B cell (primary cell): ENCODE data around the gene ZBTB8A. TPM values are rescaled to one million over a fixed set of nuclear protein-coding genes. Genes with fewer than 3 reads are reported as not detected.
"Not testable (repeated sequence)": the region's sequence is repeated elsewhere in the genome, so short reads cannot be mapped to it uniquely, and the experiment has no call there.

Source experiments
- ATAC-seq: fragments of 200-7000 bp; cut with Tn5 transposase; one replicate; pipeline ENCODE4 v1.10.0; 2021; ENCODE audit warnings: low read depth, mild to moderate bottlenecking, moderate number of reproducible peaks, moderate library complexity
- CTCF ChIA-PET: fragments of 350-600 bp; sonication (Branson Sonifier 250); formaldehyde crosslinking; loops from one replicate; lab custom pipeline; 2021; ENCODE audit warnings: antibody characterized with exemption, inconsistent platforms; lab: Charles Lee
- POLR2A ChIA-PET: fragments of 350-600 bp; sonication (Branson Sonifier 250); formaldehyde crosslinking; loops from one replicate; lab custom pipeline; 2021; ENCODE audit warnings: antibody characterized with exemption; lab: Charles Lee
- DNase-seq: peaks from one replicate; pipeline ENCODE4 v3.0.0; 2013
- H2AFZ ChIP-seq: 2 replicates; pipeline ENCODE4 v1.6.1; 2012; ENCODE audit warnings: mild to moderate bottlenecking, low read depth, low read length; ENCODE audit not compliant: insufficient read depth, poor library complexity, severe bottlenecking
- H3K27ac ChIP-seq, 2 donors: 1 replicate in 1 of 2; 2 replicates in 1 of 2; pipeline ENCODE4 v1.5.1; 2012 to 2013; ENCODE audit warnings: low read length in 2 of 2, mild to moderate bottlenecking in 2 of 2, moderate library complexity in 1 of 2
- H3K27me3 ChIP-seq, 4 experiments: fragments of 200-600 bp in 1 of 4; sonication (generic) in 1 of 4; replicated peaks in 1 of 4; 1 replicate in 2 of 4; 2 replicates in 2 of 4; pipeline versions ENCODE4 v1.6.1 to v1.7.0; 2013 to 2016; ENCODE audit warnings: low read length in 3 of 4, mild to moderate bottlenecking in 2 of 4, mixed read lengths in 1 of 4, moderate library complexity in 1 of 4; ENCODE audit not compliant: insufficient read depth in 4 of 4, control insufficient read depth in 3 of 4; ENCODE audit errors: control extremely low read depth in 1 of 4
- H3K36me3 ChIP-seq, 2 experiments: replicated peaks in 1 of 2; 1 replicate in 1 of 2; 2 replicates in 1 of 2; pipeline versions ENCODE4 v1.6.1 to v1.7.1; 2013; ENCODE audit warnings: low read length in 1 of 2; ENCODE audit not compliant: insufficient read depth in 2 of 2, control insufficient read depth in 1 of 2; ENCODE audit errors: control extremely low read depth in 1 of 2, extremely low read depth in 1 of 2
- H3K4me1 ChIP-seq, 2 donors: fragments of 200-600 bp in 1 of 2; sonication (generic) in 1 of 2; 1 replicate in 1 of 2; 2 replicates in 1 of 2; pipeline versions ENCODE4 v1.5.1 to v1.6.1; 2013 to 2017; ENCODE audit warnings: low read length in 2 of 2; ENCODE audit not compliant: control insufficient read depth in 2 of 2, insufficient read depth in 2 of 2
- H3K4me2 ChIP-seq: replicated peaks from 2 replicates; pipeline ENCODE3; 2012; ENCODE audit warnings: mild to moderate bottlenecking, low read depth, low read length; ENCODE audit not compliant: poor library complexity, severe bottlenecking
- H3K4me3 ChIP-seq, 5 experiments: fragments of 200-600 bp in 1 of 5; sonication (generic) in 1 of 5; 1 replicate in 3 of 5; 2 replicates in 2 of 5; pipeline versions ENCODE4 v1.5.1 to v1.7.0; 2011 to 2016; ENCODE audit warnings: low read length in 4 of 5, mild to moderate bottlenecking in 4 of 5, low read depth in 2 of 5, control low read depth in 1 of 5, moderate library complexity in 1 of 5; ENCODE audit not compliant: insufficient read depth in 1 of 5; ENCODE audit errors: control extremely low read depth in 1 of 5, extremely low read depth in 1 of 5
- H3K79me2 ChIP-seq: fragments of 200-600 bp; sonication (generic); one replicate; pipeline ENCODE4 v1.6.0; 2016; ENCODE audit warnings: low read length; ENCODE audit not compliant: control insufficient read depth, insufficient read depth
- H3K9ac ChIP-seq: fragments of 200-600 bp; sonication (generic); 2 replicates; pipeline ENCODE4 v1.6.1; 2017; ENCODE audit warnings: mild to moderate bottlenecking, low read length, moderate library complexity
- H3K9me3 ChIP-seq, 3 donors: one replicate each; pipeline versions ENCODE4 v1.6.1 to v1.7.1; 2013; ENCODE audit warnings: low read length in 2 of 3; ENCODE audit not compliant: control insufficient read depth in 2 of 3, insufficient read depth in 1 of 3; ENCODE audit errors: control extremely low read depth in 1 of 3
- H4K20me1 ChIP-seq: 2 replicates; pipeline ENCODE4 v1.6.0; 2012; ENCODE audit warnings: mild to moderate bottlenecking, low read length; ENCODE audit not compliant: insufficient read depth, control insufficient read depth, poor library complexity, severe bottlenecking
- H3K27ac Mint-ChIP-seq: one replicate; pipeline ENCODE4 v1.8.0; 2021; ENCODE audit warnings: mixed read lengths
- H3K27me3 Mint-ChIP-seq: one replicate; pipeline ENCODE4 v1.8.0; 2021; ENCODE audit warnings: mixed read lengths
- H3K4me1 Mint-ChIP-seq: one replicate; pipeline ENCODE4 v1.8.0; 2021; ENCODE audit warnings: mixed read lengths
- H3K4me3 Mint-ChIP-seq: one replicate; pipeline ENCODE4 v1.8.0; 2021; ENCODE audit warnings: mixed read lengths
- H3K9me3 Mint-ChIP-seq: one replicate; pipeline ENCODE4 v1.8.0; 2022; ENCODE audit warnings: mixed read lengths; ENCODE audit not compliant: insufficient read depth
- CTCF ChIP-seq: fragments of 200-600 bp; IDR thresholded peaks from one replicate; pipeline ENCODE4 v1.8.0; 2022; ENCODE audit warnings: antibody characterized with exemption, mild to moderate bottlenecking
- EZH2 ChIP-seq: IDR thresholded peaks from 2 replicates; pipeline ENCODE4 v1.6.1; 2012; ENCODE audit warnings: borderline replicate concordance, low read depth, mild to moderate bottlenecking, moderate library complexity, low read length; ENCODE audit not compliant: insufficient read depth, poor library complexity, severe bottlenecking
- WGBS: methylation state at CpG from one replicate; pipeline ENCODE4 v1.1.5; 2013; ENCODE audit warnings: missing lambda C conversion rate; ENCODE audit not compliant: insufficient coverage; 5-methylcytosine and 5-hydroxymethylcytosine counted together
- intact Hi-C: fragments of 100-400 bp; cut with micrococcal nuclease; formaldehyde crosslinking; loops from one replicate; pipeline ENCODE4 v1.10.0; 2022
- polyA plus RNA-seq: library from polyadenylated mRNA; depleted of rRNA; stranded (reverse); fragments of >200 nt; gene quantifications from 2 replicates; pipeline ENCODE4 v1.2.3, GENCODE V29; 2012
- total RNA-seq, 2 donors: library from RNA; stranded (reverse); fragments of 120-200 nt in 1 of 2; gene quantifications; 1 replicate in 1 of 2; 2 replicates in 1 of 2; pipeline versions ENCODE4 v1.2.3 to v1.2.4, GENCODE V29; 2013 to 2022

ZBTB8A gene
- total and polyA plus RNA-seq, 2 donors (not counting 1 experiment from before 2014, with no cell fraction given): 0.04 to 0.17 TPM

DNA sequence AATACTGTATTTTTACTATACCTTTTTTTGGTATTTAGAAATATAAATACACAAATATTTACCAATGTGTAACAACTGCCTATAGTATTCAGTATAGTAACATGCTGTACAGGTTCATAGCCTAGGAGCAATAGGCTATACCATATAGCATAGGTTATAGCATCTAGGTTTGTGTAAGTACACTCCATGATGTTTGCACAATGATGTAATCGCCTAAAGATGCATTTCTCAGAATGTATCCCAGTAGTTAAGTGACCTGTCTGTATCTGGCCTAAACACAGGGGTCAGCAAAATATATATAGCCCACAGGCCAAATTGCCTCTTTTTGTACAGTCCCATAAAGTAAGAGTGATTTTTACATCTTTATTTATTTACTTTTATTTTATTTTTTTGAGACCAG lies 86.9 kb downstream of the ZBTB8A start:
- Histone ChIP-seq H3K4me1 (peaks cover 12 to 16% of the 10 kb centered on the region in 2 donors), H2AFZ (no peak overlapping the region), H3K9ac (no peak overlapping the region), H3K36me3 (peaks cover 5 to 29% of the 10 kb centered on the region in 2 experiments), H3K9me3 (no peaks in the 10 kb centered on the region), H3K4me3 (no peak overlapping the region), H3K4me2 (no peak overlapping the region), H3K79me2 (no peaks in the 10 kb centered on the region), H4K20me1 (no peaks in the 10 kb centered on the region), H3K27ac (no peak overlapping the region), H3K27me3 (no peaks in the 10 kb centered on the region)
- no peaks in the 10 kb centered on the region for H3K27me3 Mint-ChIP-seq
- H3K9me3 Mint-ChIP-seq: no peaks in the 10 kb centered on the region
- no peak overlapping the region for H3K27ac Mint-ChIP-seq
- ATAC-seq (no peak), DNase-seq (no peak)
- peaks cover 23% of the 10 kb centered on the region for H3K4me1 Mint-ChIP-seq
- POLR2A ChIA-PET: no interaction called here
- TF ChIP-seq CTCF (no peak), EZH2 (no peak)
- intact Hi-C loops: no loop called here
- no peak overlapping the region for H3K4me3 Mint-ChIP-seq
- no CpG with 5 or more reads among the region's 1 CpG for WGBS
- CTCF ChIA-PET: no interaction called here

DNA sequence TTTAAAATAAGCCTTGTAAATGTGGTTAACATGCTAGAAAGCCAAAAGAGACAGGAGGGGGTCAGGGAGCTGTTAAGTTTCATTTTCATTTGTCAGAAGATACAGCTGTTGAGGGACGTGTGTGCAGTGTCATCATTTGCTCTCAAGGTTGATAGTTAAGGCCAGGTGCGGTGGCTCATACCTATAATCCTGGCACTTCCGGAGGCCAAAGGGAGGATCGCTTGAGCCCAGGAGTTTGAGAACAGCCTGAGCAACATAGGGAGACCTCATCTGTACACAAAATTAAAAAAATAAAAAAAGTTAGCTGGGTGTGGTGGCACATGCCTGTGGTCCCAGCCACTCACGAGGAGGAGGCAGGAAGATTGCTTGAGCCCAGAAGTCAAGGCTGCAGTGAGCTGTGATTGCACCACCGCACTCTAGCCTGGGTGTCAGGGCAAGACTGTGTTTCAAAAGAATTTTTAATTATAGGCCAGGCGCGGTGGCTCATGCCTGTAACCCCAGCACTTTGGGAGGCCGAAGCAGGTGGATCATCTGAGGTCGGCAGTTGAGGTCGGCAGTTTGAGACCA lies 88.5 kb downstream of the ZBTB8A start:
- H3K79me2 ChIP-seq: no peaks in the 10 kb centered on the region
- no peak overlapping the region for H2AFZ ChIP-seq
- H3K9me3 ChIP-seq: no peaks in the 10 kb centered on the region
- intact Hi-C loops: no loop called here
- H3K4me2 ChIP-seq: no peak overlapping the region
- ChIA-PET CTCF (no interaction called here), POLR2A (no interaction called here)
- H3K9me3 Mint-ChIP-seq: no peaks in the 10 kb centered on the region
- peak; percentile 38 for DNase-seq
- peaks cover 12 to 16% of the 10 kb centered on the region in 2 donors for H3K4me1 ChIP-seq
- no peak overlapping the region for H3K9ac ChIP-seq
- TF ChIP-seq EZH2: no peak
- TF ChIP-seq CTCF: no peak
- no peaks in the 10 kb centered on the region for H4K20me1 ChIP-seq
- no peaks in the 10 kb centered on the region for H3K27me3 Mint-ChIP-seq
- ATAC-seq: peak; percentile 21
- no peak overlapping the region for H3K27ac Mint-ChIP-seq
- WGBS: 66% methylated on average over 11 of the region's 11 CpGs
- H3K27ac ChIP-seq: no peak overlapping the region
- H3K4me3 ChIP-seq: no peak overlapping the region
- H3K36me3 ChIP-seq: peaks cover 4 to 31% of the 10 kb centered on the region in 2 experiments
- H3K4me3 Mint-ChIP-seq: no peak overlapping the region
- H3K4me1 Mint-ChIP-seq: peaks cover 23% of the 10 kb centered on the region
- no peaks in the 10 kb centered on the region for H3K27me3 ChIP-seq

GRCh38 chr1:32630173-32630572 lies 90.9 kb downstream of the ZBTB8A start:
- H3K4me2 ChIP-seq, H3K79me2 ChIP-seq, H3K9me3 ChIP-seq, H3K4me1 ChIP-seq, DNase-seq, POLR2A ChIA-PET, CTCF ChIA-PET, H3K9me3 Mint-ChIP-seq, H3K27ac ChIP-seq, H3K27me3 ChIP-seq, H3K27me3 Mint-ChIP-seq, H3K9ac ChIP-seq, ATAC-seq, H3K27ac Mint-ChIP-seq, H4K20me1 ChIP-seq, intact Hi-C loops, H3K4me3 ChIP-seq, H3K4me3 Mint-ChIP-seq, H3K4me1 Mint-ChIP-seq, H2AFZ ChIP-seq: not testable (repeated sequence)
- 97% methylated on average over 4 of the region's 4 CpGs for WGBS
- peaks cover 6 to 45% of the 10 kb centered on the region in 2 experiments for H3K36me3 ChIP-seq
